Activated CD4-positive, alpha-beta T cell treated with anti-CD3 and anti-CD28 coated beads, Interleukin-2, amount 50 U/mL, for 48 hours (primary cell): Measurements from ENCODE around the gene JPH3.
A peak's percentile ranks its signal among the peaks of the same experiment; 100 is the strongest.
"Not testable (repeated sequence)": the region's sequence is repeated elsewhere in the genome, so short reads cannot be mapped to it uniquely, and the experiment has no call there.

Experiments used
- DNase-seq, 2 experiments: peaks; one replicate each; pipeline ENCODE4 v3.0.0-alpha.2; 2020

The JPH3 gene

GRCh38 chr16:87657621-87658192 lies 55.4 kb downstream of the JPH3 start:
- DNase-seq, result no peak

GRCh38 chr16:87658564-87659225 lies 56.4 kb downstream of the JPH3 start:
- no peak for DNase-seq

- DNase-seq, result peak; percentile 22 to 39
These were observed 59.3 kb downstream of the JPH3 start for GRCh38 chr16:87661561-87661960.

- DNase-seq, result no peak
These were observed 60.2 kb downstream of the JPH3 start for GRCh38 chr16:87662254-87663204.

GRCh38 chr16:87664792-87665191 lies 62.5 kb downstream of the JPH3 start:
- DNase-seq, result no peak

- no peak for DNase-seq
These were observed 62.9 kb downstream of the JPH3 start for GRCh38 chr16:87665193-87665592.

- no peak for DNase-seq
These were observed 64.6 kb downstream of the JPH3 start for GRCh38 chr16:87666919-87667318.

- DNase-seq, result no peak
These were observed 65.1 kb downstream of the JPH3 start for GRCh38 chr16:87667443-87667842.

GRCh38 chr16:87667946-87668345 lies 65.6 kb downstream of the JPH3 start:
- no peak for DNase-seq

- DNase-seq, result no peak
These were observed 67.4 kb downstream of the JPH3 start for GRCh38 chr16:87669672-87670071.

- DNase-seq, result no peak
These were observed 68.9 kb downstream of the JPH3 start for GRCh38 chr16:87671221-87671620.

GRCh38 chr16:87671715-87672270 lies 69.5 kb downstream of the JPH3 start:
- DNase-seq, result no peak

- no peak for DNase-seq
These were observed 72.1 kb downstream of the JPH3 start for GRCh38 chr16:87674419-87674818.

GRCh38 chr16:87675111-87675719 lies 72.9 kb downstream of the JPH3 start:
- no peak for DNase-seq

- DNase-seq, result no peak
These were observed 75.5 kb downstream of the JPH3 start for GRCh38 chr16:87677830-87678229.

- no peak for DNase-seq
These were observed 76.3 kb downstream of the JPH3 start for GRCh38 chr16:87678618-87679017.

- no peak for DNase-seq
These were observed 77.4 kb downstream of the JPH3 start for GRCh38 chr16:87679593-87680271.

- DNase-seq, result no peak
These were observed 78.0 kb downstream of the JPH3 start for GRCh38 chr16:87680272-87680644.

GRCh38 chr16:87681051-87681602 lies 78.8 kb downstream of the JPH3 start:
- DNase-seq, result not testable (repeated sequence)

GRCh38 chr16:87681981-87682570 lies 79.8 kb downstream of the JPH3 start:
- DNase-seq, result peak in 1 of 2 experiments; percentile 29

- no peak for DNase-seq
These were observed 80.6 kb downstream of the JPH3 start for GRCh38 chr16:87682852-87683399.
